Measurements from ENCODE around the gene RPL23. TPM values are rescaled to one million over a fixed set of nuclear protein-coding genes. Genes with fewer than 3 reads are reported as not detected.

RPL23 gene
- total and polyA plus RNA-seq, 2 donors, result 2,179 to 2,357 TPM

DNA sequence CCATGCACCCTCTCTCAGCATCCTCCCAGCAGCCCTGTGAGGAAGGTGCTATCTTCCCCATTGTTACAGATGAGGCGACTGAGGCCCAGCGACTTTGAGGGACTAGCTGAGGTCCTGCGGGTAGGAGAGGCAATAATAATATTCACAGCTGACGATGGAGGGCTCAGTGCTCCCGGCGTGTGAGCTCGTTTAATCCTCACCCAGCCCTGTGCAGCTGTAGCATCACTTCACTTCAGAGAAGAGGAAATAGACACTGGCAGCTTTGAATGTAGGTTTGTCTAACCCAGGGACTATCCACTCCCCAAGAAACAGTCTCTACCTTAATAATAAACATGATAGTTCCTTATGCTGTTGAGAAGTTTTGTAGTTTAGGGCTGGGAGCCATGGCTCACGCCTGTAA, 37.9 kb upstream of the RPL23 start:
- WGBS, result 82% methylated on average over 8 of the region's 8 CpGs
- no peak overlapping the region for H3K27ac ChIP-seq (ENCODE audit: low read depth)
- H3K36me3 ChIP-seq (ENCODE audit: insufficient read depth), result peaks cover 5% of the 10 kb centered on the region
- no peak overlapping the region for H3K4me3 ChIP-seq (ENCODE audit: low read depth, low read length)
- H3K4me1 ChIP-seq (ENCODE audit: insufficient read depth), result no peaks in the 10 kb centered on the region
- no peak for DNase-seq (ENCODE audit: extremely low spot score)

DNA sequence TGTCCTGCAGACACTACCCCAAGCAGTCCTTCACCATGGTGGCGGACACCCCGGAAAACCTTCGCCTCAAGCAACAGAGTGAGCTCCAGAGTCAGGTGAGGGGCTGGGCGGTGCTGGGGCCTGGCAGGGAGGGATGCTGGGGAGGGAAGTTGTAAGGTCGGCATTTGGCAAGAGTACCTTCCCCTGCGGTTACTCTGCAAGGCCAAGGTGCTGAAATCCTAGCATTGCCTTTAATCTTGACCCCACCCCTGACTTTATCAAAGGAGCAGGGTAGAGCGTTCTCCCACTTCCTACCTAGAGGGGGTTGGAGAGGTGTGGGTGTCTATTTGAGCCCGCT, 36.9 kb upstream of the RPL23 start:
- Histone ChIP-seq H3K36me3 (ENCODE audit: insufficient read depth) (peaks cover 3% of the 10 kb centered on the region), H3K27ac (ENCODE audit: low read depth) (no peak overlapping the region), H3K4me3 (ENCODE audit: low read depth, low read length) (no peak overlapping the region), H3K4me1 (ENCODE audit: insufficient read depth) (peaks cover 1% of the 10 kb centered on the region)
- WGBS, result 88% methylated on average over 8 of the region's 8 CpGs
- no peak for DNase-seq (ENCODE audit: extremely low spot score)

DNA sequence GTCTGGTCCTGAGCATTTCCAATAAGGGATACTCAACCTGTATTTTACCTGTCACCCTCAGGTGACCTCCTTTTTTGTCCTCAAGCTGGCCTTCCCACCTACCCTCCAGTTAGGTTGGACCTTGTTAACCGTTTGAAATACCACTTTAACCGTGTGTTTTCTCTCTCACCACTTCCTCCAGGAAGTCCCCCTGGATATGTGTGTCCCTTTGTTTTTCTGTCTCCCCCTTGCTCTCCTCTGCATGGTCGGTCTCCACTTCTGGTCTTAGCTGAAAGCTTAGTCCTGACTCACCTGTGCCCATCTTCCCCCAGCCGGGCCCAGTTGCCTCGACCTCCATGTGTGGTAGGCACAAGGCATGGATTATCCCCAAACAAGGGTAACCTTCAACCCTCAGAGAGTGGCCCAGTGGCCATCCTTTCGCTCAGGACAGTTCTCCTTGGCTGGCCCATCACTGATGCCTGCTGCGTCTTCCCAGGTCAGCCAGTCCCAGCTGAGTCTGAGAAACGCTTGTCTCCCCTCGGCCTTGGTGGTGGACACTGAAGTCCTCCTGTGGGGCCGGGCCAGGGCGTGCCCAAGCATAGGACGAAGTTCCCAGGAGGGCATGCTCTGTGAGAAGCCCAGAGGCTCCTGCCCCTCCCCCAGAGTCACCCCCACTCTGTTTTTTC, 36.4 kb upstream of the RPL23 start:
- Histone ChIP-seq H3K4me1 (ENCODE audit: insufficient read depth) (peaks cover 3% of the 10 kb centered on the region), H3K4me3 (ENCODE audit: low read depth, low read length) (no peak overlapping the region), H3K27ac (ENCODE audit: low read depth) (no peak overlapping the region), H3K36me3 (ENCODE audit: insufficient read depth) (peaks cover 3% of the 10 kb centered on the region)
- 85% methylated on average over 12 of the region's 12 CpGs for WGBS
- DNase-seq (ENCODE audit: extremely low spot score), result no peak

GRCh38 chr17:38888842-38889241, 35.3 kb upstream of the RPL23 start:
- H3K4me1 ChIP-seq (ENCODE audit: insufficient read depth), result peaks cover 3% of the 10 kb centered on the region
- H3K27ac ChIP-seq (ENCODE audit: low read depth), result no peak overlapping the region
- H3K36me3 ChIP-seq (ENCODE audit: insufficient read depth), result peaks cover 3% of the 10 kb centered on the region
- 85% methylated on average over 9 of the region's 9 CpGs for WGBS
- H3K4me3 ChIP-seq (ENCODE audit: low read depth, low read length), result no peak overlapping the region
- no peak for DNase-seq (ENCODE audit: extremely low spot score)

- Histone ChIP-seq H3K4me1 (ENCODE audit: insufficient read depth) (peaks cover 3% of the 10 kb centered on the region), H3K27ac (ENCODE audit: low read depth) (no peak overlapping the region), H3K36me3 (ENCODE audit: insufficient read depth) (no peaks in the 10 kb centered on the region), H3K4me3 (ENCODE audit: low read depth, low read length) (no peak overlapping the region)
- 54% methylated on average over 8 of the region's 8 CpGs for WGBS
- DNase-seq (ENCODE audit: extremely low spot score), result no peak
Observed at GRCh38 chr17:38886643-38887010, 33.1 kb upstream of the RPL23 start.

GRCh38 chr17:38885728-38886642, 32.5 kb upstream of the RPL23 start:
- Histone ChIP-seq H3K36me3 (ENCODE audit: insufficient read depth) (no peaks in the 10 kb centered on the region), H3K4me3 (ENCODE audit: low read depth, low read length) (no peak overlapping the region), H3K4me1 (ENCODE audit: insufficient read depth) (peaks cover 3% of the 10 kb centered on the region), H3K27ac (ENCODE audit: low read depth) (no peak overlapping the region)
- WGBS, result 29% methylated on average over 11 of the region's 11 CpGs
- no peak for DNase-seq (ENCODE audit: extremely low spot score)

DNA sequence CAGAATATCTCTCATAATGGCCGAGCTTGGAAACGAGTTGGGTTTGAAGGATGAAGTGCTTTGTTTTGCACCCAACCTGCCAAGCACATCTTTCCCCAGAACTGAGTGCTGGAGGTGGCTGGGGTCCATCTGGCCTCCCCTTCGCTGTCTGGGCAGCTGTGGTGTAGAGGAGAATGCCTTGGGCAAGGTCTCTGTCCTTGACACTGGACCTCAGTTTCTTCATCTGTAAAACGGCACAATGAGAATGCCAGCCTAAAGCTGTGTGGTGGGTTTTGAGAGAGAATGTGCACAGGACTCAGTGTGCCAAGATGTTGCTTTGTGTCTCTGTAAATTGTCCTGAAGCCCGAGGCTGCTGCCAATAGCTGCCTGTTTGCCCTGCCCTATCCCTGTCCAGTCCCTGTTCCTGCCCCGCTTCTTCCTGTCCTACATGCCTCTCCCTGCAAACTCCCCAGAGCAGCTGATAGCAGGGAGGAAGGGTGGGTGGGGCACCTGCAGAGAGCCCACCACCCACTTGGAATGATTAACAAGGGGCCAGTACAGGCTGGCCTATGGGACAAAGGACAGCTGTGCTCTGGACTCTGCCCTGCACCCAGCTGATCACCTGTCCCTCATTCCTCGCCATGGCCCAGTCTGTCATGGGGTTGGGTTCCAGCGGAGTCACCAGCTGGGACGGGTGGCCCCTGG, 31.7 kb upstream of the RPL23 start:
- H3K4me1 ChIP-seq (ENCODE audit: insufficient read depth), result peaks cover 3% of the 10 kb centered on the region
- H3K36me3 ChIP-seq (ENCODE audit: insufficient read depth), result no peaks in the 10 kb centered on the region
- H3K4me3 ChIP-seq (ENCODE audit: low read depth, low read length), result no peak overlapping the region
- no peak overlapping the region for H3K27ac ChIP-seq (ENCODE audit: low read depth)
- DNase-seq (ENCODE audit: extremely low spot score), result no peak
- 60% methylated on average over 9 of the region's 9 CpGs for WGBS

GRCh38 chr17:38883592-38884526, 30.3 kb upstream of the RPL23 start:
- DNase-seq (ENCODE audit: extremely low spot score), result no peak
- H3K27ac ChIP-seq (ENCODE audit: low read depth), result no peak overlapping the region
- H3K4me1 ChIP-seq (ENCODE audit: insufficient read depth), result peaks cover 3% of the 10 kb centered on the region
- H3K36me3 ChIP-seq (ENCODE audit: insufficient read depth), result no peaks in the 10 kb centered on the region
- H3K4me3 ChIP-seq (ENCODE audit: low read depth, low read length), result no peak overlapping the region
- 59% methylated on average over 19 of the region's 19 CpGs for WGBS

DNA sequence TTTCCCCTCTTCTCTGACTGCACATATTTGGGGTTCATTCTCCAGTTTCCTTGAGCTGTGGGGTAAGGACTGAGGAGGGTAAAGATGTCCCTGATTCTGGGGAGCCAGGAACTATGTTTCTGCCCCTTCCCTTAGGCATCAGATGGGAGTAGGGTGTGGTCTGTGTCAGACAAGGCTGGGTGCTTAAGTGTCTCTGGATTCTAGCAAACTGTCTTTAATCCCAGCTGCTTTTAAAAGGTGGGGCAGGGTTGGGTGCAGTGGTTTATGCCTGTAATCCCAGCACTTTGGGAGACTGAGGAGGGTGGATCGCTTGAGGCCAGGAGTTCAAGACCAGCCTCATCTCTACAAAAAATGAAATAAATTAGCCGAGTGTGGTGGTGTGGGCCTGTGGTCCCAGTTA, 29.3 kb upstream of the RPL23 start:
- no peak for DNase-seq (ENCODE audit: extremely low spot score)
- peaks cover 3% of the 10 kb centered on the region for H3K4me1 ChIP-seq (ENCODE audit: insufficient read depth)
- H3K27ac ChIP-seq (ENCODE audit: low read depth), result no peak overlapping the region
- 76% methylated on average over 2 of the region's 2 CpGs for WGBS
- H3K4me3 ChIP-seq (ENCODE audit: low read depth, low read length), result no peak overlapping the region
- H3K36me3 ChIP-seq (ENCODE audit: insufficient read depth), result peaks cover 2% of the 10 kb centered on the region

DNA sequence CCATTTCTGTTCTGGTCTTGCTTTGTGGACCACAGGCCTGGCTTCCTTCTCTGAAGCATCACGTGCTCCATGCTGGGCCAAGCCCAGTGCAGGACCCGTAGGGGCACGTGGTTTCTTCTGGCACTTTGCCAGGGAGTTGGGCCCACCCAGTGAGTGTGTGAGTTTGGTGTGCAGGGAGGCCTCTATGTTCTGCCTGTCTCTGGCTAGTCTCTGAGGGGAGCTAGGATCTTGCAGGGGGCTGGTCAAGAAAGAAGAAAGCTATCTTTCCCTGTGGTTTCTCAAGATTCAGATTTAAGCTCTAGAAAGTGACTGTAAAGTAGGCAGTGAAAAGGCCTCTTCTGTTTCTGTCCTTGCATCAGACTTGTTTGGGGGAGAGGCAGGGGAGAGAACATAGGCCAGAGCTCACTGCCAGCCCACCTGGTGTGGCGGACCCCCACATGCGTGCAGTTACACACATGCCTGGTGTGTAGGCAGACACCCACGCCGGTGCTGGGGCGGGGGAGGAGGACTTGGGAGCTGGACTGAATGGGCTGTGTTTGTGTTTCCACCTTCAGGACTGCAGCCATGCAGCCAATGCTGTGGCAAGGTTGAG, 28.2 kb upstream of the RPL23 start:
- 22% methylated on average over 8 of the region's 8 CpGs for WGBS
- H3K27ac ChIP-seq (ENCODE audit: low read depth), result no peak overlapping the region
- no peak overlapping the region for H3K4me3 ChIP-seq (ENCODE audit: low read depth, low read length)
- peak; percentile 76 for DNase-seq (ENCODE audit: extremely low spot score)
- H3K4me1 ChIP-seq (ENCODE audit: insufficient read depth), result peaks cover 3% of the 10 kb centered on the region
- H3K36me3 ChIP-seq (ENCODE audit: insufficient read depth), result peaks cover 2% of the 10 kb centered on the region

DNA sequence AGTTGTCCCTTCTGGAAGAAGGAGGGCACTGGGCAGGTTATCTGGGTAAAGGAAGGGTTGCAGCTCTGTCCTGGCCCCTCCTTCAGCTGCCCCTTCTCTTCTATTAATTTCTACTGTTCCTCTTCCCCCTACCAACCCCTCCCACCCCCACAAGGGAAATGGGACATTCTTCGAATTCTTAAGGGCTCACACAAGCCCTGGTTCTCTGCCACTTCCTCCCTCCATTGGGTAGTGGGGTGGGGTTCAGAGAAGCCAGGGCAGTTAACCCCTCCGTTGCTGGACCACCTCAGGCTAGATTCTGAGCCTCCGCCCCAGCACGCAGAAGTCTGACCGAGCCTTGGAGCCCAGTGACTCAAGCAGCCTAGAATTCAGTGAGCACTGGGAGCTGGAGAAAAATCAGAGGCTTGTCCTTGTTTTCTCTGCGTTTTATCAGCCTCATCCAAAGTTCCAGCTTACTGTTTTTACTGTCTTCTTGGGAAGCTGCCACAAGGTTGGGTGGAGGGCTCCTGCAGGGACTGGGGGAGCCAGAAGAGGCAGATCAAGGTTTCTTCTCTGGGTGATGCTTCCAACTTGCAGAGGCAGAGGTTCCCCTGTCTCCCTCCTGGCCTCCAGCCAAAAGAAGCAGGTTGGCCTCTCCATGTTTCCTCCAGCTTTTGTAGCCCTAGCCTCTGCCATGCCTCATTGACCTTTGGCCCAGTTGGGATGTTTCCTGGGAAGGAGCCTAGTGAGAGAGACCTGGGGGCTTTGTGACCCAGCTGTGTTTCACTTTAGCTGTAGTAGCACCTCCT, 26.6 kb upstream of the RPL23 start:
- DNase-seq (ENCODE audit: extremely low spot score), result peak; percentile 70
- Histone ChIP-seq H3K4me3 (ENCODE audit: low read depth, low read length) (no peak overlapping the region), H3K36me3 (ENCODE audit: insufficient read depth) (peaks cover 2% of the 10 kb centered on the region), H3K27ac (ENCODE audit: low read depth) (peak overlapping the region; percentile 24), H3K4me1 (ENCODE audit: insufficient read depth) (no peaks in the 10 kb centered on the region)
- 9% methylated on average over 6 of the region's 6 CpGs for WGBS

DNA sequence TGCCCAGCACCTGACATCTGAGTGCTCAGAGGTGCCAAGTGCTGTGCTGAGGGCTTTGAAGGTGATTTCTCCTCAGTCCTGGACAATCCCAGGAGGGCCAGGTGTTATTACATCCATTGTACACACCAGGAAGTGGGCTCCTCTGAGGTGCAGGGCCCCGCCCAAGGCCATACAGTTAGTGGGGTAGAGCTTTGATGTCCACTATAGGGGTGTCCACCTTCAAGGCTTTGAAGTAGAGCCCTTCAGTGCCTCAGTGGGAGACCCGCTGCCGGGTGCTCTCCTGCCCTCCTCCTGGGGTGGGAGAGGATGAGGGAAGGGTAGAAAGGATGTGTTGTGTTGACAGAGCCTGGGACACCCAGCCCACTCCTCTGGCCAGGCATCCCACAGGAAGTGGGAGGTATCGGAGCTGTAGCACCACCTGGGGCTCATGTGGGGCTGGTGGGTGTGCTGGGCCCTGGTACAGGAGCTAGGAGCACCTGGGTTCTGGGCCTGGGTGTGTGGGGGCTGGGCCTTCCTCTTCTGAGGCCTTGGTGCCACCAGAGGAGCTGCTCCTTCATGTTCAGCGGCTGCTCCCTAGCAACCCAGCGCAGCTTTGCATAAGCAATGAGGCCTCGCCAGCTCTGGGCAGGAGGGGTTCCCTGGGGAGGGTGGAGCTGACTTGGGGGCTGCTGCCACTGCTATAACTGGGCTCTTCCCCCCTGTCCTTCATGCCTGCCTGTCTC, 23.8 kb upstream of the RPL23 start:
- no peaks in the 10 kb centered on the region for H3K4me1 ChIP-seq (ENCODE audit: insufficient read depth)
- H3K27ac ChIP-seq (ENCODE audit: low read depth), result no peak overlapping the region
- no peak overlapping the region for H3K4me3 ChIP-seq (ENCODE audit: low read depth, low read length)
- WGBS, result 46% methylated on average over 7 of the region's 7 CpGs
- peaks cover 2% of the 10 kb centered on the region for H3K36me3 ChIP-seq (ENCODE audit: insufficient read depth)
- no peak for DNase-seq (ENCODE audit: extremely low spot score)

Data from urinary bladder (tissue), 4 donors.